Colon (tissue), 2 donors: ENCODE data around the gene MBTPS1.

Source experiments
- FAIRE-seq: peaks from 2 replicates; lab custom pipeline; 2012; peaks lifted over from hg19 to GRCh38; lab: Jason Lieb, UNC
- donor health status: control.
- donor health status: control.

MBTPS1 gene

GRCh38 chr16:84052071-84052622 lies 64.6 kb downstream of the MBTPS1 start:
- no peak for FAIRE-seq

GRCh38 chr16:84050316-84050715 lies 66.4 kb downstream of the MBTPS1 start:
- no peak for FAIRE-seq

GRCh38 chr16:84049403-84050060 lies 67.2 kb downstream of the MBTPS1 start:
- FAIRE-seq = no peak

GRCh38 chr16:84048871-84049270 lies 67.9 kb downstream of the MBTPS1 start:
- no peak for FAIRE-seq

GRCh38 chr16:84048270-84048669 lies 68.5 kb downstream of the MBTPS1 start:
- FAIRE-seq = no peak

GRCh38 chr16:84047626-84048025 lies 69.1 kb downstream of the MBTPS1 start:
- FAIRE-seq = no peak

GRCh38 chr16:84047206-84047605 lies 69.5 kb downstream of the MBTPS1 start:
- FAIRE-seq = no peak

- no peak for FAIRE-seq
Measured at GRCh38 chr16:84045818-84046470, 70.8 kb downstream of the MBTPS1 start.

GRCh38 chr16:84045001-84045817 lies 71.5 kb downstream of the MBTPS1 start:
- no peak for FAIRE-seq

GRCh38 chr16:84044118-84044488 lies 72.6 kb downstream of the MBTPS1 start:
- FAIRE-seq = no peak

GRCh38 chr16:84043486-84044117 lies 73.1 kb downstream of the MBTPS1 start:
- no peak for FAIRE-seq

- FAIRE-seq = no peak
Measured at GRCh38 chr16:84042879-84043485, 73.8 kb downstream of the MBTPS1 start.

- FAIRE-seq = no peak
Measured at GRCh38 chr16:84042308-84042878, 74.3 kb downstream of the MBTPS1 start, which contains the start of gene SLC38A8. Gene SLC38A8 (minus strand): TSS chr16:84042795. CDS start chr16:84042157, 638 bp downstream.

GRCh38 chr16:84041881-84042280 lies 74.9 kb downstream of the MBTPS1 start:
- FAIRE-seq = no peak

- no peak for FAIRE-seq
Measured at GRCh38 chr16:84040823-84041820, 75.6 kb downstream of the MBTPS1 start.

GRCh38 chr16:84040226-84040822 lies 76.4 kb downstream of the MBTPS1 start:
- FAIRE-seq = no peak

GRCh38 chr16:84039696-84040095 lies 77.0 kb downstream of the MBTPS1 start:
- no peak for FAIRE-seq

GRCh38 chr16:84038469-84038868 lies 78.3 kb downstream of the MBTPS1 start:
- no peak for FAIRE-seq

- FAIRE-seq = no peak
Measured at GRCh38 chr16:84036982-84037425, 79.7 kb downstream of the MBTPS1 start.

GRCh38 chr16:84036131-84036530 lies 80.6 kb downstream of the MBTPS1 start:
- no peak for FAIRE-seq
